Measurements from ENCODE around the gene CDK4. TPM values are rescaled to one million over a fixed set of nuclear protein-coding genes. Genes with fewer than 3 reads are reported as not detected.

The CDK4 gene
- total and polyA plus RNA-seq, 8 donors = 26.3 to 113 (median 50.5) TPM

GRCh38 chr12:57730336-57731067 is 21.6 kb downstream of the CDK4 start:
- Histone ChIP-seq H3K9me3 (no peaks in the 10 kb centered on the region), H3K27me3 (peaks cover 0 to 88% (median 11%) of the 10 kb centered on the region in 3 donors), H3K27ac (no peak overlapping the region), H3K36me3 (peaks cover 0 to 59% (median 6%) of the 10 kb centered on the region in 4 donors), H3K4me3 (no peak overlapping the region), H3K4me1 (peaks cover 18 to 29% (median 23%) of the 10 kb centered on the region in 4 donors)
- WGBS, 5 donors = 77 to 84% (median 78%) methylated on average over 13 of the region's 13 CpGs
- no peak for DNase-seq
- TF ChIP-seq EP300 (IDR thresholded peaks at IDR 0.05) (no peak), POLR2A (IDR thresholded peaks at IDR 0.05) (no peak), CTCF (IDR thresholded peaks at IDR 0.05) (no peak), POLR2AphosphoS5 (IDR thresholded peaks at IDR 0.05) (no peak)
- intact Hi-C loops (cut with DNase I; ENCODE audit: low total_unique reads) = no loop called here

GRCh38 chr12:57729321-57729844 is 22.7 kb downstream of the CDK4 start:
- Histone ChIP-seq H3K4me3 (no peak overlapping the region), H3K4me1 (peaks cover 19 to 27% (median 22%) of the 10 kb centered on the region in 4 donors), H3K36me3 (peaks cover 0 to 57% (median 6%) of the 10 kb centered on the region in 4 donors), H3K27me3 (peaks cover 0 to 88% (median 0%) of the 10 kb centered on the region in 3 donors), H3K9me3 (no peaks in the 10 kb centered on the region), H3K27ac (no peak overlapping the region)
- WGBS, 5 donors = 45 to 55% (median 51%) methylated on average over 5 of the region's 5 CpGs
- peak in 1 of 2 donors; percentile 1 for DNase-seq
- TF ChIP-seq POLR2AphosphoS5 (IDR thresholded peaks at IDR 0.05) = no peak
- TF ChIP-seq CTCF (IDR thresholded peaks at IDR 0.05) = no peak
- intact Hi-C loops (cut with DNase I; ENCODE audit: low total_unique reads) = no loop called here

- no peaks in the 10 kb centered on the region for H3K9me3 ChIP-seq
- H3K27me3 ChIP-seq = peaks cover 0 to 78% (median 0%) of the 10 kb centered on the region in 3 donors
- 43 to 58% (median 48%) methylated on average over 21 of the region's 21 CpGs for WGBS, 5 donors
- TF ChIP-seq POLR2A (IDR thresholded peaks at IDR 0.05) = no peak
- TF ChIP-seq EP300 (IDR thresholded peaks at IDR 0.05) = no peak
- TF ChIP-seq CTCF (IDR thresholded peaks at IDR 0.05) = no peak
- no peak for TF ChIP-seq POLR2AphosphoS5 (IDR thresholded peaks at IDR 0.05)
- peak in 1 of 2 donors; percentile 42 for DNase-seq
- intact Hi-C loops (cut with DNase I; ENCODE audit: low total_unique reads) = no loop called here
- no peak overlapping the region for H3K27ac ChIP-seq
- H3K4me1 ChIP-seq = peaks cover 19 to 27% (median 22%) of the 10 kb centered on the region in 4 donors
- no peak overlapping the region for H3K4me3 ChIP-seq
- peaks cover 0 to 42% (median 5%) of the 10 kb centered on the region in 4 donors for H3K36me3 ChIP-seq
These were observed 24.2 kb downstream of the CDK4 start for GRCh38 chr12:57727758-57728395.

- Histone ChIP-seq H3K27me3 (peaks cover 0 to 72% (median 0%) of the 10 kb centered on the region in 3 donors), H3K4me3 (peak overlapping the region; percentile 55 to 68 (median 60)), H3K4me1 (peaks cover 19 to 27% (median 22%) of the 10 kb centered on the region in 4 donors), H3K9me3 (no peaks in the 10 kb centered on the region), H3K27ac (peak overlapping the region; percentile 10 to 75 (median 67)), H3K36me3 (peaks cover 0 to 36% (median 5%) of the 10 kb centered on the region in 4 donors)
- peak; percentile 47 to 70 for DNase-seq
- intact Hi-C loops (cut with DNase I; ENCODE audit: low total_unique reads) = no loop called here
- TF ChIP-seq CTCF (IDR thresholded peaks at IDR 0.05) (peak in 4 of 7 experiments; percentile 13 to 35 (median 30)), POLR2A (IDR thresholded peaks at IDR 0.05) (no peak), POLR2AphosphoS5 (IDR thresholded peaks at IDR 0.05) (no peak), EP300 (IDR thresholded peaks at IDR 0.05) (no peak)
- 24 to 35% (median 30%) methylated on average over 50 to 76 of the region's 76 CpGs for WGBS, 5 donors
These were observed 25.0 kb downstream of the CDK4 start for GRCh38 chr12:57726884-57727757.

All from stomach (tissue), 9 donors.